Activated gamma-delta T cell treated with anti-CD3 and anti-CD28 coated beads, Interleukin-2, amount 50 U/mL, for 16 hours (primary cell): ENCODE data around the gene AMY2B.
A peak's percentile ranks its signal among the peaks of the same experiment; 100 is the strongest.
"Not testable (repeated sequence)": the region's sequence is repeated elsewhere in the genome, so short reads cannot be mapped to it uniquely, and the experiment has no call there.

Experiments
- DNase-seq: peaks from one replicate; pipeline ENCODE4 v3.0.0-alpha.2; 2020; ENCODE audit warnings: low read depth

The AMY2B gene

DNA sequence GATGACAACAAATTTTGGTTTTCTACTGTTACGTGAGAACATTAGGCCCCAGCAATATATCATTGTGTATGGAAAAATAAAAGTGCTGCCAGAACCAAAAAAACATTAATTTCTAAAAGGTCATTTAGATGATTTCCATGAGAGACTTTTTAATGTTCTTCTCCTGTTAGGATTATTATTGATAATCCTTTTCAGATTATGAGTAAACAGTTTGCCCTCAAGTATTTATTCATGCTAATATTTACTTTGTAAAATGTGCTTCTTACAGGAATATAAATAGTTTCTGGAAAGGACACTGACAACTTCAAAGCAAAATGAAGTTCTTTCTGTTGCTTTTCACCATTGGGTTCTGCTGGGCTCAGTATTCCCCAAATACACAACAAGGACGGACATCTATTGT is at the start of gene AMY2B:
Gene AMY2B, plus strand, starts transcription at position 301 of the 400 bp plus-strand sequence. Its CDS starts 14 bp downstream, at position 315.
- DNase-seq = not testable (repeated sequence)

DNA sequence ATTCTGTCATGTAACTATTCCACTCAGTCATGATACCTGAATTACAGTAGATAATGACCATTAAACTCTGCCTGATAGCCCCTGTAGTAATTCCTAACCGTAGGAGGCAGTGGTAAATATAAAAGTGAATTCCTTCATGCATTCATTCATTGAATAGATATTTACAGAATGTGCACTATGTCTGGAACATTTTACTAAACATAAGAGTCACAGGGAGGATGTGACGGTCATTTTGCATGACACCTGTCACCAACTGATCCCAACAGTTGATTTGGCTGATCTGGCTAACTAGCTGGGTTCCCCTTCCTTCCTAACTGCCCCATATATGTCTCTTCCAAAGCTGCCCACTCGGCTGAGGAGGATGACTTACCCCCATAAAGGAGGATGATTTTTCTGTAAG is 48.0 kb upstream of the AMY2B start:
- no peak for DNase-seq

DNA sequence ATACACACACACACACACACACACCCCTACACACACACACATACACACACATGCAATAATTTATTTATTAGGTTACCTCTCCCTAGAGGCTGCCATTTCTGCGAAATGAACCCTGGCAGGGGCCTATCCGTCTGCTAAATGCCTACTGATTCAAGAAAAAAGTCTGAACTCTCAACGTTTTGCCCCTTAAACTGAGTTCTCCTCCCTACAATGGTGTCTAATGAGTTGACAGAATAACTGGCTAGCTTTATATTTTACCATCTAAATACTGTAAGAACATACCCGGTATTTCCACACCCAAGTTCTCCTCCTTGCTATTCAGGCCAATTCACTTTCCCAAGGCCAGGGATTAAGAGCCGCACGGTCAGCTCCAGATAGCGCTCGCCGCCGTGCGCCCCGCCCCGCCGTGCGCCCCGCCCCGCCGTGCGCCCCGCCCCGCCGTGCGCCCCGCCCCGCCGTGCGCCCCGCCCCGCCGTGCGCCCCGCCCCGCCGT is 46.2 kb upstream of the AMY2B start:
- DNase-seq = no peak

DNA sequence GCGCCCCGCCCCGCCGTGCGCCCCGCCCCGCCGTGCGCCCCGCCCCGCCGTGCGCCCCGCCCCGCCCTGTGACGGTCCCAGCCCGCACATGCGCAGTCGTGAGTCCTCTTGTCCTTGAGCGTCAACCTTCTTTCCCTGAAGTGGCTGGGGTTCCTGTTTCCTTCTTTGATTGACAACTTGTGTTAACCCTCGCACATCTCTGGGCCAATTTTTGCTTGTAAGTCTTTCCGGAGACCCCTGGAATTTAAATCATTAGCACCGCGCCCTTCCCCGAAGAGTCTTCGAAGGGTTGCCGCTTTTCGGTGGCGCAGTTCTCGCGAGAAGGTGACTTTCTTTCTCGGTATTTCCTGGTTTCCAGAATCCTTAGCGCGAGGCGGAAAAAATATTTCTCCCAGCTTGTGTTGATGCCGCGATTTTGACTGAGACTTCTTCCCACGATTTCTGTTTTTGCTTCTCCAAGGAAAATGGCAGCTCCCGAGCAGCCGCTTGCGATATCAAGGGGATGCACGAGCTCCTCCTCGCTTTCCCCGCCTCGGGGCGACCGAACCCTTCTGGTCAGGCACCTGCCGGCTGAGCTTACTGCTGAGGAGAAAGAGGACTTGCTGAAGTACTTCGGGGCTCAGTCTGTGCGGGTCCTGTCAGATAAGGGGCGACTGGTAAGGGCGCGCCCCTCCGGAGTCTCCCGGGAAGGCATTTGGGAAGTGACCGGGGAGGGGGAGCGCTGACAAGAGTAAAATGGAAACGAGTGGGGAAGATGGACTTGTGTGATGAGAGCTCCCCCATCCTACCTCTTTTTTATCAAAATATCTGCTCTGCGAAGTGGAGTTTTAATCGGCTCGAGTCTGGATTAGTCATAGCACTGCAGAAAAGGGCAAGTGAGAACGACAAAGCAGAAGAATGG is 45.5 kb upstream of the AMY2B start, which contains the start of gene RNPC3:
Gene RNPC3, plus strand, starts transcription at position 93 of the 901 bp plus-strand sequence. Its CDS starts 372 bp downstream, at position 465.
- peak; percentile 81 for DNase-seq

DNA sequence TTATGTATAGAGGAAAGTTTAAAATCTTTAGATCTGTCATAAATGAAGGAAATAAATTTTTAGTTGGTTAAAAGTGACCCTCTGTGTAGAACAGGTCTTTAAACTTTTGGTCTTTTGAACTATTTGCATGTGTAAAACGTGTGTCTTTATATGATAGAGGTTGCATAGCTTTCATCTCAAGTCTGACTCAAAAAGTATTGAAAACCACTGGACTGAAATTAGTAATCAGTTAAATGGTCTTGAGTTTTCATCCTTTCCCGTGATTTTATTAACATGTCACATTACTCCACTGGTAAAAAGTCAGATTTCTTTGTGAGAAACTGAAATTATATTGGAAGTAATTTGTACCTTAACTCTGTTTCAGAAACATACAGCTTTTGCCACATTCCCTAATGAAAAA is 44.1 kb upstream of the AMY2B start:
- no peak for DNase-seq

DNA sequence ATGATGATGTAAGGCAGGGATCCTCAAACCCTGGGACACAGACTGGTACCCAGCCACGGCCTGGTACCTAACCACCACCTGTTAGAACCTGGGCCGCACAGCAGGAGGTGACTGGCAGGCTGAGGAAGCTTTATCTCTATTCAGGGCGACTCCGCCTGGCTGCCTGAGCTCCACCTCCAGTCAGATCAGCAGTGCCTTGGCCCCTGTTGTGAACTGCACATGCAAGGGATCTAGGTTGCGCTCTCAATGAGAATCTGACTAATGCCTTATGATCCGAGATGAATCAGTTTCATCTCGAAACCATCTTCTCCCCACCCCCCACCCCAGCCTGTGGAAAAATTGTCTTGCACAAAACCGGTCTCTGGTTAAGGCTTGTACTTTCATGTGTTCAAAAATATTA is 41.6 kb upstream of the AMY2B start:
- no peak for DNase-seq

DNA sequence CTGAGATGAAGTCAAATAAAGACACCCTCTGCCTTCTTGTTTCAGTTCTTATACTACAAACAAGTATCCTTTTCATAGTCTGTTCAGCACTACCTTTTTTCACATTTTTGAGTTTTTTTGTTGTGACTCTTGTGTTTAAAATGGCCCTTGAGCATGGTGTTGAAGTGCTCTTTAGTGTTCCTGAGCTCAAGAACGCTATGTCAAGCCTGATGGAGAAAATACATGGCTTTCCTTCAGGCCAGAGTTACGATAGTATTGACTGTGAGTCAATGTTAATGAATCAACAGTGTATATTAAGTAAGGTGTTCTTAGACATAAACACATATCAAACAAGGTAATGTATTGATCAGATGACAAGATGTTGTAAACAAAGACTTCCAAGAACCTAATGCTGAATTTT is 33.2 kb upstream of the AMY2B start:
- no peak for DNase-seq

DNA sequence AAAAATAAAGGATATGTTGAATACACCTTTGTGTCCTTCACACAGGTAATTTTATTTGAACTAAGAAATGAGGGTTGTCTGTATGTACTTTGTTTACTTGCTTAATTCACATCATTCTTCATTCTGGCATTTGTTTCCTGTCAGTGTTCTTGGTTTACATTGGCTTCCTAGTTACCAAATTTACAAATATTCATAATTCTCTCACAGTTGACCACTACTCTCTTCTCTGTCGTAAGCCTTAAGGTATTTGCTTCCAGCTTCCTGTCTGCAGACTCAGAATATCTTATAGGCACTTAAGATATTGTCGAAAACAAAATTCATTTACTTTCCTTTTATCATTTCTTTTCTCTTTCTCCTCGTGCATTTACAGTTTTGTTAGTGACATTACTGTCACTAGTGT is 30.0 kb upstream of the AMY2B start:
- DNase-seq = no peak

DNA sequence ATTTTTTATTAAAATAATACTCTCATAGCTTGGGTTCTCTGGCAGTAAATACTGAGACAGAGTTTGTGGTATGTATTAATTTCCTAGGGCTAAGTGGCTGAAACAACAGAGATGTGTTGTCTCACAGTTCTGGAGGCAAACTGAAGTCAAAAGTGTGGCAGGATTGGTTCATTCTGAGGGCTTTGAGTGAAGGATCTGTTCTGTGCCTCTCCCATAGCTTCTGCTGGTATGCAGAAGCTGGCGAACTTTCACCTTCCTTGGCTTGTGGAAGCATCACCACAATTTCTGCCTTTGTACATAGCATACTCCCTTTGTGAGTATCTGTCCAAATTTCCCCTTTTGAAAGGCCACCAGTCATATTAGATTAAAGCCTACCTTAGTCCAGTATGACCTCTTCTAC is 24.9 kb upstream of the AMY2B start:
- DNase-seq = no peak

DNA sequence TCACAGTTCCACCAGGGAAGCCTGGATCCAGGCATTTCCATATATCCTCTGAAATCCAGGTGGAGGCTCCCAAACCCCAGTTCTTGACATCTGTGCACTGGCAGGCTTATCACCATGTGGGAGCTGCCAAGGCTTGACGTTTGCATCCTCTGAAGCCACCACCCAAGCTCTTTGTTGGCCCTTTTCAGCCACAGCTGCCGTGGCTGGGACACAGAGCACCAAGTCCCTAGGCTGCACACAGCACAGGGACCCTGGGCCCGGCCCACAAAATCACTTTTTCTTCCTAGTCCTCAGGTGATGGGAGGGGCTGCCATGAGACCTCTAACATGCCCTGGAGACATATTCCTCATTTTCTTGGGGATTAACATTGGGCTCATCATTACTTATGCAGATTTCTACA is 23.5 kb upstream of the AMY2B start:
- DNase-seq = no peak

DNA sequence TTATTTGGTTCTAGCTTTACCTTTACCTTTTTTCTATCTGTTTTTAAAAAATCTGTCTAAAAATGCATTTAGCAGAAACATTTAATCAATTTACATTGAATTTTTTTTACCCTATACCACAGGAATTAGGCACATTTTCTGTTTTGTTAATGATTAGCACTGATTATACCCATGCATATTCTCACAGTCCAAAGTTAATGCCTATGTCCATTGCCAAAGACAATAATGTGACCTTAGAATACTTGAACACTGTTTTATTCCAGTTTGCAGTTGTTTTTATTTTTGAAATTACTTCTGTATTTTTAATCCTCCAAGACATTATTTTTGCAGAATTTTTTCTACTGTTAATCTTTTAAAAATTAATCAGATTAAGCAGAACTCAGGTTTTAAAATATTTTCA is 11.0 kb upstream of the AMY2B start:
- DNase-seq = no peak

DNA sequence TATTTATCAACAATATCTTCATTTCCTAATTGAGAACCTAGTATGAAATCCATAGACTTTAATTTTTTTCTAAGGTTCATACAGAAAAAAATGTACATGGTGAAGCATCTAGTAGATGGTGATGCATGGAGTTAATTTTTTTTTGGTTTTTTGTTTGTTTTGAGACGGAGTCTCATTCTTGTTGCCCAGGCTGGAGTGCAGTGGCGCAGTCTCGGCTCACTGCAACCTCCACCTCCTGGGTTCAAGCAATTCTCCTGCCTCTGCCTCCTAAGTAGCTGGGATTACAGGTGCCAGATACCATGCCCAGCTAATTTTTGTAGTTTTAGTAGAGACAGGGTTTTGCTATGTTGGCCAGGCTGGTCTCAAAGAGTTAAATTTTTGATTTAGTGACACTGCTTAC is 10.3 kb upstream of the AMY2B start:
- DNase-seq = not testable (repeated sequence)

DNA sequence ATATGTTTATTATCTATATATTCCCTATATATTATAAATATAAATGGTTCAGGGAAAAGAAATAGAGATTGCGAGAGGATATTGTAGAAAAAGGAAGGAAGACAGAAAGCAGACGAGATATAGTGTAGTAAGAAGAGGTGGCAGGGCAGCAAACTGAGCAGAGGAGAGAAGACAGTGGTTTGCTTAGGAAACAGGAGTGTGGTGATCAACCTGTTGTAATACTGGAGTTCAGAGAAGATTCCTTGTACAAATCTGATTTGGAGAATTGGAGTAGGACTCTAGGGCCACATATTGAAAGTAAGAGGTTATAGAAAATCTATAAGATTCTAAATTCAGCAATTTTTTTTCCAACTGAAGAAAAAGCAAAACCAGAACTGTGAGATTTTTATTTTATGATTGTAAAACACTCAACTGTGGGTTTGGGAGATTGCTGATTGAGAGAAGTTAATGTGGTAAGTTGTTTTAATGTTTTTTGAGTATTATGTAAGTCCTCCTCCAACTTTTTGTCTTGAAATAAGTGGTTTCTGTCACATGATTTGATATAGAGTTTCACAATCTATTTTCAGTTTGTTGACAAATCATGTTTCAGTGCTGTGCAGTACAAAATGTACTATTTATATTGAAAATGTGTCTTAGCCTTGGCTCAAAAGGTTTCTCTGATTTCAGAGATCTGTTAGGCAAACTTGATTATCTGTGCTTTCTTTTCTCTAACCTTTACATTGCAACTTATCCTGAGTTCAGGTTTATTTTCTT is 9.6 kb upstream of the AMY2B start:
- DNase-seq = no peak

DNA sequence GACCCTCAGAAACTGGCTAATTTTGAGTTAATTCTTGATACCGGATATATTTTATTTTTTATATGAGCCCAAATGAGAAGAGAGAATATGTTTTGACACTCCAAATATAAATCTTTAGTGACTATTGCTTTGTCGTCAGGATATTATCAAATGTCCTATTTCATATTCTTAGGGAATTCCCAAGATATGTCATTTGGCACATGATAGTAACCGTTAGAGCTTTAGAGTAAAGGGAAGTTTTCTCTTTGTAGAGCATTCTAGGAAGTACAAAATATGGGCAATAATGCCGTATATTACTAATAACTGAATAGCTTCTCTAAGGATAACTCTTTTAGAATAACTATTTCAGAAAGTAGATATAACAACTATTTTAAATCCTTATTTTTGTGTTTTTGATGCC is 8.3 kb upstream of the AMY2B start:
- DNase-seq = no peak

DNA sequence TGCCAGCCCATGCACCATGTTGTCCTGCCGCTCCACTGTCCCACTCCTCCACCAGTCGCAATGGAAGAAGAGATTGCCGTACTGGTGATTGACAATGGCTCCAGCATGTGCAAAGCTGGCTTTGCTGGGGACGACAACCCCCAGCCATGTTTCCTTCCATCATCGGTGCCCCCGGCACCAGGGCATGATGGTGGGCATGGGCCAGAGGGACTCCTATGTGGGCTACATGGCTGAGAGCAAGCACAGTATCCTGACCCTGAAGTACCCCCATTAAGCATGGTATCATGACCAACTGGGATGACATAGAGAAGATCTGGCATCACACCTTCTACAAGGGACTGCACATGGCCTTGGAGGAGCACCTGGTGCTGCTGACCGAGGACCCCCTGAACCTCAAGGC is 1.9 kb upstream of the AMY2B start:
- DNase-seq = no peak

DNA sequence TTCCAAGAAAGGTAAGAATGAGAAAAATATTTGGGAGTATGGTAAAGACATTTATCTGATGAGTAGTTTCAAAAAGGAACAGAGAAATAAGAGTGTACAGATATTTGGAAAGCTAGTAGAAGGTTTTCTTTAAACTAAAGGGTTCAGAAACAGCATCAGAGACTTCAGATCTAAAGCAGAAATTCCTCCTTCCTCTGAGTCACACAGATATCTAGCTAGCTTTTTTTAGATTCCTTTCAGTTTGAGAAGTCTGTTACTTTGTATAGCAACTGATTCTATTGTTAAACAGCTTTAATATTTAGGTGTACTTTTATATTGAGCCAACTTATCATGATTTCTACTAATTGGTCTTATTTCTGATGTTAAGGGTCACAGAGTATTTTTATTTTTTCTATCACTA is 4.7 kb downstream of the AMY2B start:
- no peak for DNase-seq

DNA sequence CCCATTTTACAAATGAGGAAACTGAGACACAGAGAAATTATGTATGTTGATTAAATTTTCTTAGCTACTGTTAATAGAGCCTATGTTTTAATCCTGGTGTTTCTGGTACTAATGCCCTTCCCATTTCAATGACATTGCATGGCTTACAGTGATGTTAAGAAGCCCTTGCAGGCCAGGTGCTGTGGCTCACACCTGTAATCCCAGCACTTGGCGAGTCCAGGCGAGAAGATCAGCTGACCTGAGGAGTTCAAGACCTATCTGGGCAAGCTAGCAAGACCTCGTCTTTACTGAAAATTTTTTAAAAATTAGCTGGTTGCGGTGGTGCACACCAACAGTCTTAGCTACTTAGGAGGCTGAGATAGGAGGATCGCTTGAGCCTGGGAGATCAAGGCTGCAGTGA is 5.4 kb downstream of the AMY2B start:
- not testable (repeated sequence) for DNase-seq

DNA sequence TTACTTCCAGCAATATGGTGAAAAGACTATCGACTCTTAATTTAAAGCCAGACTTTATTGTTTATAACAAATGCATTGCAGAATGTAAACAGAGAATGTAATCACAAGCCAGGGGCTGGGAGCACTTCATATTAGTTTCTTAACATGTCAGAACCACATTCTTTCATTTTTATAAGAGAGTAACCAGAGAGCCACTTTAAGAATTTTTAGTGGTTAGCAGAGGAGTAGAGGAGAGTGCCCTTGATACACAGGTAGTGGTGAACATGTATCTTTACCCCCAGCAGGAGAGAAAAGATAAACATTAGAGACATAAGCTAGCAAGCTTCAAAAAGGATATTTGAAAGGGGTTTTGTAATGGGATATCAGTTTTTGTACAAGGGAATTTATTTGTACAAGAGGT is 11.1 kb downstream of the AMY2B start:
- DNase-seq = no peak

DNA sequence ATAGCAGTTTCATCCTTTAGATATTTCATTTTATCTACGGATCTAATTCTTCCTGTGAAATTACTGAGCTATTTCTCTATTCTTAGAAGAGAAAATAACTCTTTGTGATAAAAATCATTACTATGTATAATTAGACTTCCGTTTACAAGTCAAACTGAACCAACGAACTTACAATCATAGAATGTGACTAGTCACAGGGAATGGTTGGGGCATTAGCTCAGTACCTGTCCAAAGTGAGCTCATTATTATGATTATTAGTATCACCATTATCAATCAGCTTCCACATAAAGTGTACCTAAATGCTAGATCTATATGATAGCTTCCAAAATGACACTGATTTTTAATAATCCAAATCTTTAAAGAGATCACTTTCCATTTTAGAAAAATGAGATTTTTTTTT is 12.5 kb downstream of the AMY2B start:
- no peak for DNase-seq

DNA sequence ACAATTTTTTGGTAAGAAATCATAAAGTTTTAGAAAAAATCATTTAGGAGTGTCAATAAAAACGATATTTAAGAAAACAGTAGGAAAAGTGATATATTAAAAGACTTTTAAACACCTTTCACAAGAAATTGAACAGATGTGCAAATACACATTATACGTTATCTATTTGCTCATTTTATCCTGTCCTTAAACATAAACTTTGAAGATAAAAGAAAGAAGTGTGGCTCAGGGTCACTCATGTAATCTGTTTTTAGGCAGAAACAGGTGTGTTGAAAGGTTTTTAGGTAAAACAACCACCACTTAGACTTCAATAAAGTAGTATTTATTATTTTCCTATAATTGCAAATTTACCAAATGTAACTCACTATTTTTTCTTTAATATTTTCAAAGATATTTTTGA is 13.1 kb downstream of the AMY2B start:
- no peak for DNase-seq

DNA sequence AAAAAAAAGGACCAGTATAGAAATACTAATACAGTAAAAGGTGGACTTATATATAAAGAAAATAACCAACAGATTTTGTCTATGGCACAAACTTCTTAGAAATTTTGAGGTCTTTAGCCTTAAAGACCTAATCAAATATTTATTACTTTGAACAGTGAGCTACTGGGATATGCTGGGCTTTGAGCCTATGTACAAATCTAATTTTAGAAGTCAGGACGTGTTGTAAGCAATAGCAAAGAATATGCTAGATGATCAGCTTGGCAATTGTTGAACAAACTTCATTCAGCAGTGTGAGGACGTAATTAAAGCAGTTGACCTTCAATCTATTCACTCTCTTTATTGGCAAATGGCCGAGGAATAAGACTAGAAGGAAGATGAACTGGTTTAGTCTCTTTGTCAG is 31.4 kb downstream of the AMY2B start:
- not testable (repeated sequence) for DNase-seq

DNA sequence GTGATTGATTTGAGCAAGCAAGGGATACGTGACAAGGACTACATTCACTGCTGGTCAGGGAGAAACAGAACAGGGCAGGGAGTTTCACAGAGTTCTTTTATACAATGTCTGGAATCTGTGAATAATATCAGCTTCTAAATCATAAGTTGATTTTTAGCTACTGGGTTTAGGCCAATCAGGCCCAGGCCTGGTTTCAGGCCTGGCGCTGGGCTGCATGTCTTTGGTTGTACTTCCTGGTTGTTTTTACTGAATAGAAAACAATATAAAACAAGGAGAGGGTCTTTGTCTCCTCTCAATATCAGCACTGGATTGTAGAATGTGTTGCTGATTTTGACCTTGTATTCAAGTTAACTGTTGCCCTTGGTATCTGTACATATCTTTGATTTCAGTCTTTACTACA is 45.0 kb downstream of the AMY2B start:
- no peak for DNase-seq

DNA sequence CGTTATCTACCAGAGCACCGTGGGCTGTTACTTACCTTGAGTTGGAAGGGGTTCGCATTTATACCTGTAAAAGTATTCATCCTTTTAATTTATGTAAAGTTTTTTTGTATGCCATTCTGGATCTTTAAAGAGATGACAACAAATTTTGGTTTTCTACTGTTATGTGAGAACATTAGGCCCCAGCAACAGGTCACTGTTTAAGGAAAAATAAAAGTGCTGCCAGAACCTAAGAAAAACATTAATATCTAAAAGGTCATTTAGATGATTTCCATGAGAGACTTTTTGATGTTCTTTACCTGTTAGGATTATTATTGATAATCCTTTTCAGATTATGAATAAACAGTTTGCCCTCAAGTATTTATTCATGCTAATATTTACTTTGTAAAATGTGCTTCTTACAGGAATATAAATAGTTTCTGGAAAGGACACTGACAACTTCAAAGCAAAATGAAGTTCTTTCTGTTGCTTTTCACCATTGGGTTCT is 45.6 kb downstream of the AMY2B start, which contains the start of gene AMY2A:
Gene AMY2A, plus strand, starts transcription at position 434 of the 484 bp plus-strand sequence. Its CDS starts 14 bp downstream, at position 448.
- DNase-seq = not testable (repeated sequence)
